GM12875 (cell line): ENCODE measurements around the gene PPP3R1.

Source experiments
- H3K4me3 ChIP-seq: one replicate; pipeline ENCODE4 v1.5.1; 2011; ENCODE audit warnings: low read depth, low read length, control low read depth
- TF ChIP-seq, protein P1 (sequence below): IDR thresholded peaks from 2 replicates; pipeline ENCODE4 v1.5.1; 2011; ENCODE audit warnings: low read depth, mild to moderate bottlenecking, control low read depth, inconsistent platforms, low read length, moderate library complexity, borderline replicate concordance; ENCODE audit not compliant: insufficient read depth

The PPP3R1 gene

DNA sequence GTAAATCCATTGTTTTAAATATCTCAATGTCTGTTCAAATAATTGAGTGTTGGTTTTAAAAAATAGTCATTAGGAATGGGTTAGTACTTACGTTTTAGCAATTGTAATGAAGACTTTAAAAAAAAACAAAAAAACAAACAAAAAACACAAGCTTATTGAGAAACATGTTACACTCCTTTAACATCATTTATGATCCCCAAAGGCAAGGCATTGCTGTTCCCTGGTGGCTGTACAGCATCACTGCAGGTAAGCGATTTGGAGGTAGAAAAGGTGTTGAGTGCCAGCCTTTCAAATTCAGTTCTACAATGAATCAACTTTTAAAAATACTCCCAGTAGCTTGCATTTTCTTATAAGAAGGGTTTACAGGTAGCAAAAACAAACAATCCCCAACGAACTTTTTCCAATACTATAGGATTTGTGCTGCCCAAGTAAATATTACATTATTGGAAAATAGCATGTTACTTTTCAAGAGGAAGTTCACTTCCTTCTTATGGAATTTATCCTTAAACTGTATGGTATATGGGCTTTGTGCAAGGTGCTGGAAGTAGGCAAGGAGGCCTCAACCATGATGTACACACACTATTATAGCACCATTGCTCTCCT, 39.9 kb upstream of the PPP3R1 start:
- H3K4me3 ChIP-seq: no peak overlapping the region
- TF ChIP-seq, protein P1, sequence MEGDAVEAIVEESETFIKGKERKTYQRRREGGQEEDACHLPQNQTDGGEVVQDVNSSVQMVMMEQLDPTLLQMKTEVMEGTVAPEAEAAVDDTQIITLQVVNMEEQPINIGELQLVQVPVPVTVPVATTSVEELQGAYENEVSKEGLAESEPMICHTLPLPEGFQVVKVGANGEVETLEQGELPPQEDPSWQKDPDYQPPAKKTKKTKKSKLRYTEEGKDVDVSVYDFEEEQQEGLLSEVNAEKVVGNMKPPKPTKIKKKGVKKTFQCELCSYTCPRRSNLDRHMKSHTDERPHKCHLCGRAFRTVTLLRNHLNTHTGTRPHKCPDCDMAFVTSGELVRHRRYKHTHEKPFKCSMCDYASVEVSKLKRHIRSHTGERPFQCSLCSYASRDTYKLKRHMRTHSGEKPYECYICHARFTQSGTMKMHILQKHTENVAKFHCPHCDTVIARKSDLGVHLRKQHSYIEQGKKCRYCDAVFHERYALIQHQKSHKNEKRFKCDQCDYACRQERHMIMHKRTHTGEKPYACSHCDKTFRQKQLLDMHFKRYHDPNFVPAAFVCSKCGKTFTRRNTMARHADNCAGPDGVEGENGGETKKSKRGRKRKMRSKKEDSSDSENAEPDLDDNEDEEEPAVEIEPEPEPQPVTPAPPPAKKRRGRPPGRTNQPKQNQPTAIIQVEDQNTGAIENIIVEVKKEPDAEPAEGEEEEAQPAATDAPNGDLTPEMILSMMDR: peak; percentile 90

DNA sequence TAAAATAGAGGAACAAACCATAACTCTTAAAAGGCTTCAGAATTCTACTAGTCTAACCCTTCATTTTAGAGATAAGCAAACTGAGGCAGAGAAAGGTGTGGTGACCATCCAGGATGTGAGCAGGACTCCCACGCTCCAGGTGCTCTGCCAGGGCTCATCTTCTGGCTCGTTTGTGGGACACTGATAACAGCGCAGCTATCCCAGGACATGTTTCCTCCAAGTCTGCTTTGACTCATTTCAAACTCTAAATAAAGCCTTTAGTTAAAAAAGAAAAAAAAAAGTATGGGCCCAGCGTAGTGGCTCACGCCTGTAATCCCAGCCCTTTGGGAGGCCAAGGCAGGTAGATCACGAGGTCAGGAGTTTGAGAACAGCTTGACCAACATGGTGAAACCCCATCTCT, 39.0 kb upstream of the PPP3R1 start:
- no peak overlapping the region for H3K4me3 ChIP-seq
- TF ChIP-seq, protein P1: no peak

DNA sequence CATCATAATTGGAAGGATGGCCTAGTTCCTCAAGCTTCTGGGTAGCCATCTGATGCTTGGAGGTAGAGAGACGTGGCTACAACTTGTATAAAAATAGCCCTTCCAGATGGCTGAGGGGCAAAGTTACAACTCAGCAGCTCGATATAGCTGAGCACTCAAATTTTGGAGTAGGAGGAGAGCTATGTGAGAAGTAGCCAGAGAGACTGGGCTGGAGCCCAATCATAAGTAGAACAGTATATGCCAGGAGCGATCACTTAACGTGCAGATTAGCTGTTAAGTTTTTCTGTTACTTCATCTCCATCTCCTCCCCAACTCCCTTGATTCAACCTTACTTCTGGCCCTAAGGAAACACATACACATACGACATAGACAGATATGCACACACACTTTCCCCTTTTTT, 38.6 kb upstream of the PPP3R1 start:
- TF ChIP-seq, protein P1: no peak
- H3K4me3 ChIP-seq: no peak overlapping the region

DNA sequence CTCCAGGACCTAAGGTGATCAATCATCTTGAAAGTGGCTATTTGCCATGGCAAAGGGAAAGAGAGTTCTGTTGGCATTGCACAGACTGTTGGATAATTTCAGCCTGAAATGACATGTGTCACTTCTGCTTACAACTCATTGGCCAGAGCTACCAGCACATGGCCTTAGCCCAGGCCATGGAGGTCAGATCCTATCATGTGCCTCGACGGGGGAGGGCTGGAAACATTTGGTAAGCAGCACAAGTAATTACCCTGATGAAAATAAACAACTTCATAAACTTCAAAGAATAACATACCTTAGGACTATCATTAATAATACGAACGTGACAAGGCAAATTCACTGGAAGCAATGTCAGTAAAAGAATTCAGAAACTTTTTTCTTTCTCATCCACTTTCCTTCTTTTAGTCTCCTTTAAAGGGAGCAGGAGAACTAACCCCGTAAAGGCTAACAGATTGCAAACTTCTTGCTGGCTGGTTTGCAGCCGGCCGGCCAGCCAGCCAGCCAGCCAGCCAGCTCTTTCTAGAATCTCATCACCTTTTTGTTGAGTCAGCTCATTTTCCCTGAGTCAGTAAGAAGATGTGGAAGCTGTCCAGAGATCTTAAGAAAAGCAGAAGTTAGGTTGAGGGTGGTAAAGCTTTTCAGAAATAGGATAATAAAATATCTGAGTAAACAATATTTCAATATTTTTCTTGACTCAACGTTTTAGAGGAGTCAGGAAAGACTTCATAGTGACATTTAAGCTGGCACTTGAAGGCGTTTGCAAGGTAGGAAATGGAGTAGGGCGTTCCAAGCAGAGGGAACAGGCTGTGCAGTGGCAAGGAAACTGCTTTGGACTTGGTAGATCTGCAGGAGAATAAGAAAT, 35.5 kb upstream of the PPP3R1 start:
- TF ChIP-seq, protein P1: no peak
- no peak overlapping the region for H3K4me3 ChIP-seq

DNA sequence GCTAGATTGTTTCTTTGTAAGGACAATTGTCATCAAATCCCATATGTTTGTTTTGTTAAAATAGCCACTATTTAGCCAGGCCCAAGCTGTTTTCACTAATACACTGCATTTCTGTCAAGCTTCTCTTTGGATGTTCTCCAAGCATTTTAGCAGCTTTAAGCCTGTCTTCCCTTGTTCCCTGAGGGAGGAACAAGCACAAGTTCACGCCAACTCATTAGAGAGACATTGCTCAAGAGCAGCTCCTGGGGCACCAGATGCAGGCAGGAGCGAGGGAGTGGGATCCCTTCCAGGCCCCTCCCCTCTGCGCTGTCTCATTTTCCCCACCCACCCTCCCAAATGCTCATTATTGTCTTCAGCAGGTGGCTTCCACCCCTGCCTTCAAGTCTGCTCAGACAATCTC, 32.6 kb upstream of the PPP3R1 start:
- H3K4me3 ChIP-seq: no peak overlapping the region
- TF ChIP-seq, protein P1: no peak

DNA sequence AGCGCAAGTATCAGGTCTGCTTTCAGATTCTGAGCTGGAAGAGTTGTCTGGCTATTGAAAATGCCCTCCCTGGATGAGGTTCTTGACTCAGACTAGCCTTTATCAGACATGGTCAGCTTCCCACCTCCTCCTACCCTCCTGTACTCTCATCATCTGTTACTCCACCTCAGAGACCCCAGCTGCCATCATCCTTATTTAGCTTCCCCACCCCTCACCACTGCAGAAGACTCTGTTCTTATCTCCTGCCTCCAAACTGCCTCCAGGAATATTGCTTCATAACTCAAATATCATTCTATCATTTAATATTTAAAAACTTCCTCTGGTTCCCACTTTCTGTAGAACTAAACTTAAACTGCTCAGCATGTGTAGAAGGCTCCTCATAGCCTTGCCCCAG, 31.1 kb upstream of the PPP3R1 start:
- TF ChIP-seq, protein P1: no peak
- no peak overlapping the region for H3K4me3 ChIP-seq
